Measurements from ENCODE around the gene CD48.

DNA sequence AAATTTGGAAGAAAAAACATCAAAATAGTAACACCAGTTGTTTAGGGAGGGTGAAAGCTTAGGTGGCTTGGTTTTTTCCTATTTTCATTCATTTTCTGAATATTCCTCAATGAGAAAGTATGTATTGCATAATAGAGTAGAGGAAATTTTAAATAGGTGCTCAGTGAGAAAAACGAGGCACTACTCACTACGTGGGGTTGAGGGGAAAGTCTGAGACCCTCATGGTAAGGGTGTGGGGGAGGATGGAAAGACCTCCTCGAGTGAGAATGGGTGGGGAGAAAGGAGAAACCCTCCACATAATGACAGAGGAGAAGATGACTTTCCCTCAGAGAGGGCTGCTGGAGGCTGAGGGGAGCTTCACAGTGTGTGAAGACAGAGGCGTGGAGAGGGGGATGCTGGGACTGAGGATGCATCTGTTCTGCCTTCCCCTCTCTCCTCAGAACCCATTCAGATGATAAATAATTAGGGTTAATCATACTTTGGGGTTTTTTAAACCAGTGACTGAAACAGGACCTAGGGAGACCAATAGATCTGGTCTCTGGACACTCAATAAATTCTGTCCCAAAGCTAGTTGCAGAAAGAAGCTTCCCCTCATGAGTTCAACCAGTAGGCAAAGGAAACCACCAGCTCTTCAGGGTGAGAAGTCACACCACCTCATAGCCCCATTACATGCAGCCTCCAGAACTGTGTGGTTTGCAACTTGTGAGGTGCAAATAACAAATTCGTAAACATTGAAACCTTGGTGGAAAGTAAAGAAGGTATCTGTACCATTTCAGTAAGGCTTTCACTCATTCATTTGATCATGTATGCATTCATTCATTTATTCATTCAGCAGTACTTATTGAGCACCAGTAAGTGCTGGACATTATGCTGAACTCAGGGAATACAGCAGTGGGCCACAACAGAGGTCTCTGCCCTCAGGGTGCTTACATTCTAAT, 44.6 kb upstream of the CD48 start:
- no peak for TF ChIP-seq JUND (IDR thresholded peaks at IDR 0.05)
- no peak for TF ChIP-seq CTCF (IDR thresholded peaks at IDR 0.05 in 2 of 3, conservative IDR thresholded peaks at IDR 0.05 in 1 of 3; ENCODE audit: borderline replicate concordance in 1 of 3, insufficient read depth in 1 of 3, low read depth in 2 of 3, low read length in 2 of 3)
- TF ChIP-seq ZNF274 (IDR thresholded peaks at IDR 0.05; ENCODE audit: low read depth, low read length) = no peak
- TF ChIP-seq, protein P1, sequence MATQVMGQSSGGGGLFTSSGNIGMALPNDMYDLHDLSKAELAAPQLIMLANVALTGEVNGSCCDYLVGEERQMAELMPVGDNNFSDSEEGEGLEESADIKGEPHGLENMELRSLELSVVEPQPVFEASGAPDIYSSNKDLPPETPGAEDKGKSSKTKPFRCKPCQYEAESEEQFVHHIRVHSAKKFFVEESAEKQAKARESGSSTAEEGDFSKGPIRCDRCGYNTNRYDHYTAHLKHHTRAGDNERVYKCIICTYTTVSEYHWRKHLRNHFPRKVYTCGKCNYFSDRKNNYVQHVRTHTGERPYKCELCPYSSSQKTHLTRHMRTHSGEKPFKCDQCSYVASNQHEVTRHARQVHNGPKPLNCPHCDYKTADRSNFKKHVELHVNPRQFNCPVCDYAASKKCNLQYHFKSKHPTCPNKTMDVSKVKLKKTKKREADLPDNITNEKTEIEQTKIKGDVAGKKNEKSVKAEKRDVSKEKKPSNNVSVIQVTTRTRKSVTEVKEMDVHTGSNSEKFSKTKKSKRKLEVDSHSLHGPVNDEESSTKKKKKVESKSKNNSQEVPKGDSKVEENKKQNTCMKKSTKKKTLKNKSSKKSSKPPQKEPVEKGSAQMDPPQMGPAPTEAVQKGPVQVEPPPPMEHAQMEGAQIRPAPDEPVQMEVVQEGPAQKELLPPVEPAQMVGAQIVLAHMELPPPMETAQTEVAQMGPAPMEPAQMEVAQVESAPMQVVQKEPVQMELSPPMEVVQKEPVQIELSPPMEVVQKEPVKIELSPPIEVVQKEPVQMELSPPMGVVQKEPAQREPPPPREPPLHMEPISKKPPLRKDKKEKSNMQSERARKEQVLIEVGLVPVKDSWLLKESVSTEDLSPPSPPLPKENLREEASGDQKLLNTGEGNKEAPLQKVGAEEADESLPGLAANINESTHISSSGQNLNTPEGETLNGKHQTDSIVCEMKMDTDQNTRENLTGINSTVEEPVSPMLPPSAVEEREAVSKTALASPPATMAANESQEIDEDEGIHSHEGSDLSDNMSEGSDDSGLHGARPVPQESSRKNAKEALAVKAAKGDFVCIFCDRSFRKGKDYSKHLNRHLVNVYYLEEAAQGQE (IDR thresholded peaks at IDR 0.05; ENCODE audit: low read depth) = no peak
- TF ChIP-seq YY1 (IDR thresholded peaks at IDR 0.05; ENCODE audit: extremely low read depth, insufficient replicate concordance, low read depth, low read length) = no peak
- no peak for TF ChIP-seq ZFX (IDR thresholded peaks at IDR 0.05)
- TF ChIP-seq, protein P2, sequence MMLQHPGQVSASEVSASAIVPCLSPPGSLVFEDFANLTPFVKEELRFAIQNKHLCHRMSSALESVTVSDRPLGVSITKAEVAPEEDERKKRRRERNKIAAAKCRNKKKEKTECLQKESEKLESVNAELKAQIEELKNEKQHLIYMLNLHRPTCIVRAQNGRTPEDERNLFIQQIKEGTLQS (IDR thresholded peaks at IDR 0.05) = no peak
